Thoracic aorta (tissue), 2 donors: ENCODE measurements around the gene LRRC4. TPM values are rescaled to one million over a fixed set of nuclear protein-coding genes. Genes with fewer than 3 reads are reported as not detected.

ENCODE experiments used
- ATAC-seq: fragments of 150-250 bp; one replicate; pipeline ENCODE4 v1.8.0; 2017; ENCODE audit warnings: low read depth; ENCODE audit not compliant: insufficient number of reproducible peaks, low FRiP score
- DNase-seq: peaks from one replicate; pipeline ENCODE4 v3.0.0-alpha.2; 2020; ENCODE audit warnings: low spot score
- H3K27ac ChIP-seq, 2 donors: fragments of 200-600 bp; sonication (generic); 1 replicate in 1 of 2; 2 replicates in 1 of 2; pipeline ENCODE4 v1.5.1; 2016; ENCODE audit warnings: mild to moderate bottlenecking in 2 of 2, moderate library complexity in 2 of 2
- H3K27me3 ChIP-seq: fragments of 200-600 bp; sonication (generic); replicated peaks from 2 replicates; pipeline ENCODE4 v1.6.0; 2016; ENCODE audit warnings: mild to moderate bottlenecking; ENCODE audit not compliant: insufficient read depth
- H3K36me3 ChIP-seq: fragments of 200-600 bp; sonication (generic); one replicate; pipeline ENCODE4 v1.5.1; 2016
- H3K4me1 ChIP-seq, 2 donors: fragments of 200-600 bp; sonication (generic); 1 replicate in 1 of 2; 2 replicates in 1 of 2; pipeline versions ENCODE4 v1.5.1 to v1.6.0; 2016; ENCODE audit warnings: low read depth in 2 of 2, mild to moderate bottlenecking in 1 of 2; ENCODE audit not compliant: control insufficient read depth in 1 of 2
- H3K4me3 ChIP-seq: fragments of 200-600 bp; sonication (generic); 2 replicates; pipeline ENCODE4 v1.5.1; 2016; ENCODE audit warnings: mild to moderate bottlenecking
- H3K9me3 ChIP-seq: fragments of 200-600 bp; sonication (generic); 2 replicates; pipeline ENCODE4 v1.5.1; 2016
- CTCF ChIP-seq: fragments of 200-600 bp; sonication (generic); IDR thresholded peaks from one replicate; pipeline ENCODE4 v1.5.1; 2019; ENCODE audit warnings: antibody characterized with exemption
- total RNA-seq, 2 donors: library from RNA; depleted of rRNA; stranded (reverse); fragments of >200 nt; gene quantifications; one replicate each; pipeline versions ENCODE4 v1.1.0 to v1.2.3, GENCODE V29; 2016

The LRRC4 gene
- total RNA-seq, 2 donors from 2014 or later: 0.85 to 2.2 TPM

- Histone ChIP-seq H3K4me1 (peaks cover 6 to 21% of the 10 kb centered on the region in 2 donors), H3K27ac (no peak overlapping the region), H3K9me3 (no peaks in the 10 kb centered on the region), H3K27me3 (no peaks in the 10 kb centered on the region), H3K4me3 (no peak overlapping the region), H3K36me3 (no peaks in the 10 kb centered on the region)
- TF ChIP-seq CTCF: no peak
- ATAC-seq: no peak
- no peak for DNase-seq
These were observed 32.6 kb downstream of the LRRC4 start for GRCh38 chr7:127998671-127999070.

GRCh38 chr7:127997226-127997922, 33.9 kb downstream of the LRRC4 start:
- Histone ChIP-seq H3K4me3 (no peak overlapping the region), H3K36me3 (no peaks in the 10 kb centered on the region), H3K27ac (no peak overlapping the region), H3K9me3 (no peaks in the 10 kb centered on the region), H3K4me1 (peaks cover 3 to 21% of the 10 kb centered on the region in 2 donors), H3K27me3 (no peaks in the 10 kb centered on the region)
- no peak for TF ChIP-seq CTCF
- ATAC-seq (no peak), DNase-seq (no peak)

- H3K27me3 ChIP-seq: no peaks in the 10 kb centered on the region
- peaks cover 3 to 21% of the 10 kb centered on the region in 2 donors for H3K4me1 ChIP-seq
- no peak overlapping the region for H3K4me3 ChIP-seq
- H3K9me3 ChIP-seq: no peaks in the 10 kb centered on the region
- TF ChIP-seq CTCF: no peak
- DNase-seq (no peak), ATAC-seq (no peak)
- no peak overlapping the region for H3K27ac ChIP-seq
- peaks cover 5% of the 10 kb centered on the region for H3K36me3 ChIP-seq
These were observed 34.8 kb downstream of the LRRC4 start for GRCh38 chr7:127996253-127997071.

GRCh38 chr7:127995881-127996215, 35.4 kb downstream of the LRRC4 start:
- Histone ChIP-seq H3K27me3 (no peaks in the 10 kb centered on the region), H3K36me3 (peaks cover 5% of the 10 kb centered on the region), H3K27ac (peak overlapping the region in 1 of 2 donors; percentile 1), H3K9me3 (no peaks in the 10 kb centered on the region), H3K4me3 (no peak overlapping the region), H3K4me1 (peaks cover 3 to 21% of the 10 kb centered on the region in 2 donors)
- no peak for DNase-seq
- no peak for ATAC-seq
- TF ChIP-seq CTCF: no peak

- TF ChIP-seq CTCF: no peak
- Histone ChIP-seq H3K4me3 (no peak overlapping the region), H3K9me3 (no peaks in the 10 kb centered on the region), H3K36me3 (peaks cover 5% of the 10 kb centered on the region), H3K27me3 (no peaks in the 10 kb centered on the region), H3K27ac (peak overlapping the region; percentile 1 to 6), H3K4me1 (peaks cover 3 to 21% of the 10 kb centered on the region in 2 donors)
- peak; percentile 47 for ATAC-seq
- DNase-seq: no peak
These were observed 35.9 kb downstream of the LRRC4 start for GRCh38 chr7:127995156-127995880.
